CD4-positive, alpha-beta T cell treated with Interleukin-15 for 4 hours (primary cell): ENCODE measurements around the gene PGD.

Experiments
- DNase-seq: peaks from one replicate; pipeline ENCODE4 v3.0.0-alpha.2; 2020; ENCODE audit warnings: low spot score

PGD gene

DNA sequence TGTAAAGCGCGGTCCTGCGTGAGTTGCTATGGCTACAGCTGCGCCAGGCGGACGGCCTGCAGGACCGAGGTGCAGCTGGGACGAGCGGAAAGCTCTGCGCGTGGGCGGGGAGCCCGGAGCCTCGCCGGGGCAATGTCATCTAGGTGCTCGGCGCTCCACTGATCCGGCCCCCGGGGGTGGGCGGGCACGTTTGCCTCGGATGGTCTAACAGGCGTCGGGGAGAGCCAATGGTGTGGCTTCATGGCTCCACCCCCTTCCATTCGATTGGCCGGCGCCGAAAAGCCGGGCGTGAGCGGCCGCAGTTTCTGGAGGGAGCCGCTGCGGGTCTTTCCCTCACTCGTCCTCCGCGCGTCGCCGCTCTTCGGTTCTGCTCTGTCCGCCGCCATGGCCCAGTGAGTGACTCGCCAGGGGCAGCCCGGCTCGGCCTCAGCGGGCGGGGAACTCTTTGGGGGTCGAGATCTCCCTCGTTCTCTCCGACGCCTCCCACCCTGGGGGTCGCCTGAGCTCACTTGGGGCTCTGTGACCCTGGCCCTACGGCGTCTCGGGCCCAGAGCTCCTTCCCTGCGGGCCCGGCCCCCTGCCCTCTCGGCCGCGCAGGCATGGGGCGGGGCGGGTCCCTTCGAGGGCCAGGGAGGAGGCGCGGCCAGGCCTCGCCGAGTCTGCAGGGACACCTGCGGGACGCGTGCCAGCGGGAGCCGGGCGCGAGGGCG lies at the start of gene PGD:
Gene PGD (plus strand): TSS at position 331 of the 710 bp plus-strand sequence. CDS start 54 bp downstream, at position 385.
- peak; percentile 96 for DNase-seq

DNA sequence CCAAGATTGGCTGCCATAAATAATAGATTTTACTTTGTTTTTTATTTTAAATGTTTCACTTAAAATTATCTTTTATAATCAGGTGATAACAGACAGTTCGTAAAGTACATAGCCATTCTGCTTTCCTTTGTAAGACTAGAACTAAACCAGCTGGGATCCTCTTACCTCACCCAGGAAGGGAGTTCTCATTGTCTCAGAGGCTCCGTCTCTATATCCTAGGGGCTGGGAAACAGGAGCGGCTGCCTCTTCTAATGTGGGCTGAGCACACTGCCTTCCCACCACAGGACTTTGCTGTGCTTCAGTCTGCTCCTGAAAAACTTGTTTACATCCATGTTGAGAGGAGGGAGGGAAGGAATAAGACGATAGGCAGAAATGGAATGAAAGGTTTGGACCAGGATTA lies 45.6 kb upstream of the PGD start:
- no peak for DNase-seq

DNA sequence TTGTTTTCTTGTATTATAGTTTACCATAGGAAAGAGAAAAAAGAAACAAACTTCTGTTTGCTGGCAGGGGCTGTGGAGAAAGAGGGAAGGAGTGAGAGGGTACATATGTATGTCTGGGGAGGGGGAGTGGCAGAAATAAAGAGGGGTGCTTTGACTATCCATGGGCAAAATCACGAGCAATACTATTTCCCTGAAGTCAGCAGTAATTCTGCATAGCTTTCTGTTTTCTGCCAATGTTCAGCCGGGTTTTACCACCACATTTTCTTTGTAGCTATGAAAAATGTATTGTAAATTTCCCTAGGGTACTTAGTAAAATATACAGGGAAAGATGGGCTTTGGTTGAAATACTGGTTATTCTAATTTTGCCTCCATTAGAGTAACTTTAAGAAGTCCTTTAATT lies 45.2 kb upstream of the PGD start:
- no peak for DNase-seq

DNA sequence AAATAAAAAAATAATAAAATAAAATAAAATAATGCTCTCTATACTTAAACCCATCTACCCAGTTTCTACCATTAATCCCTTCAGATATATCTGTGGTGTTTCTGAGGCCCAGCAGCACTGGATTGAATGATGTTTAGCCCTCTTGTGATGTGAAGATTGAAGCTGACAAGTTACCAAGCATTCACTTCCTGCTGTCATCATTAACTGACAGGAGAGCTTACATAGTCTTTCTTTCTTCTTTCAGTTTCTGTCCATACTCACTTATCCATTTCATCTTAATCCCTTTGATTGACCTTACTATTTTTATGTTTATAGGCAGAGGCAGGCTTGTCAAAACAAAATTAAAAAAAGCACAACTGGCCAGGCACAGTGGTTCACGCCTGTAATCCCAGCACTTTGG lies 38.8 kb upstream of the PGD start:
- DNase-seq: no peak

DNA sequence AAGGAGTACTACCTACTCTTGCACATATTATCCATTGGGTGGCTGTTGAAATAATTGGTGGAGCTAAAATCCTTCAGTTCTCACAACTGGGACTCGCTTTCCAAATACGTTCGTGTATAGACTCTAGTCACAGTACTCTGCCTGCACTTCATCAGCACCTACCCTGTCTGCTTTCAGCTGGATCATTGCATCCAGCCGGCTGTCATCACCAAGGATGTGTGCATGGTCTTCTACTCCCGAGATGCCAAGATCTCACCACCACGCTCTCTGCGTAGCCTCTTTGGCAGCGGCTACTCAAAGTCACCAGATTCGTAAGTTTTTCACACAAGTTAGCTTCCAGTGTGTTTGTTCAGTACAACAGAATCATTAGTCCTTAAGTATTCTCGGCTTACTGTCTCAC lies 37.3 kb upstream of the PGD start:
- no peak for DNase-seq

DNA sequence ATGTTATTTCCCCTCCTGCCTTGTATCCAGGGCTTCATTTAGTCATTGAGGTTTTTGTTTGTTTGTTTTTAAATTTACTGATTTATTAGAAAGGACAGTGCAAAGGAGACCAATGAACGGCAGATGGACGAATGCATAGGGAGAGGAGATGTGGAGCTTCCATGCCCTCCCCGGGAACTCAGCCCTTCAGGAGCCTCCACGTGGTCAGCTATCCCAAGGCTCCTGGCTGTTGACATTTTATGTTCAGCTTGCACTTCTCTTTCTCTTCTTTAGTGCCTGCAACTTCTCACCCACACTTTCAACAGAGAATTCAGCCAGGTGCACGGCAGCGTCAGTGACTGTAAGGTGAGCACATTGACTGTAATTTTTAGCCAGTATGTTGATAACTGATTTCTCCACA lies 30.7 kb upstream of the PGD start:
- no peak for DNase-seq

DNA sequence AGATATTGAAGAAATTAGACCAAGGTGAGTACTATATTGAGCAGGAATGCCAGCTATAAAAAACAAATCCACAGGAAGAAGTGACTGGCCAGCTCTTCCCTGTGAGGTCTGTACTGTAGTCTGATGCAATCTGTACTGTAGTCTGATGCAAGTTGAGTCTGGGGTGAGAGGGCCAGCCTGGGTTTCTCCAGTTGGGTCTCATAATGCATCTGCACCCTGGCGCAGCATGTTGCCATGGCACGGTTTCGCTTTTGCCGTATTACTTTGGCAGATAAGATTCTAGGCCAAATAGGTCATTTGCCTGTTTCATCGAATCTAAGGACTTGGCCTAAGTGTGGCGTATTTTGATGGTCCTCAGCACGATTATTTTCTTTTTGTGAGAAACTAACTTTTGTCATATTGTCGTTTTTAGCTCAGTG lies 24.4 kb upstream of the PGD start:
- DNase-seq: no peak

DNA sequence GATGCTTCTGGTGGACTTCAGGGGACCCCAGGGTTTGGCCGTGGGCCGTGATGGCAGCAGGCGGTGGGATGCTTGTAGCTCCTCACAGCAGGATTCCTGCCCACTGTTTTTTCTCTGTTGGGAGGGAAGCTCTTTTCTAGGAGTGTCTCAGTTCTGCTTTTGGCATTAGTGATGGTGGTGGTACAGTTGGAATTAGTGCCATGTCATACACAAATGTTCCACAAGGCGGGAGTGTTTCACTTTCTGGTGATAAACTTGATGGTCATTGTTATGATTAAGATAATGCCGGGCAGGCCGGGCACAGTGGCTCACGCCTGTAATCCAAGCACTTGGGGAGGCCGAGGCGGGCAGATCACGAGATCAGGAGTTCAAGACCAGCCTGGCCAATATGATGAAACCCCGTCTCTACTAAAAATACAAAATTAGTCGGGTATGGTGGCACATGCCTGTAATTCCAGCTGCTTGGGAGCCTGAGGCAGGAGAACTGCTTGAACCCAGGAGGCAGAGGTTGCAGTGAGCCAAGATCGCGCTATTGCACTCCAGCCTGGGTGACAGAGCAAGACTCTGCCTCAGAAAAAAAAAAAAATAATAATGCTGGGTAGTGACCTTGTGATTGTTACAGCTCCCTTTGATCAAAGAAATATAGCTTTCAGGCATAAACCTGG lies 21.4 kb upstream of the PGD start:
- DNase-seq: peak; percentile 23

DNA sequence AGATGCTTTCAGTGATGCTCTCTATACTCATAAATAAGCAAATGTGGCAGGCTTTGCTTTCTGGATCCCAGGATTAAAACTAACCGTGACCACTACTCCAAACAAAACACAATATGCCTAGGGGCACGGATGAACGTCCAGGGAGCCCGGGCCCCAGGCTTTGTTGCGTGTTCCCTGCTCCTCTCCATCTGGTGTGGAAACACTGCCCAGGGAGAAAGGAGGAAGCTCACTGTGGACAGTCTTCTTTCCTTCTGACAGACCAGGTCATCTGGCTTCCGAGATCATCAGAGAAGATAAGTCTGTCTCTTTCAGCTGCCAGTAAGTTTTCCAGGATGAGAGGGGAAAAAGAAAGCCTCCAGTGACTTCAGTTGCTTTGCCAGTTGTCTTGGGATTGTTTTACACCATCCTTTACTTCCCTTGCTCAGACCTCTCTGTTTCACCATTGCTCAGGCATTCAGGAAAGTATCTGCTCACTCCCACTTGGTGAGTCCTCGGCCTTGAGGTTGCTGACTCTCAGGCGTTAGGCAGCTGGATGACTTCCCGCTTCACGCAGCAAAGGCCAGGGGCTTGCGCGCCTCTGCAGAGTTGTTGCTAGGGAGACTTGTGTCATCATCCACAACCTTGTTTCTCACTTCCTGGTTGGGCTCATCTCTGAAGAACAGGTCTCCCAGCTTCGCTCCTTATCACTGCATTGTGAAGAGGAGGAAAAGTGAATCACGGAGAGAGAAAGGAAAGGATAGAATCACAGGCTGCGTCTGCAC lies 20.6 kb upstream of the PGD start:
- DNase-seq: no peak

DNA sequence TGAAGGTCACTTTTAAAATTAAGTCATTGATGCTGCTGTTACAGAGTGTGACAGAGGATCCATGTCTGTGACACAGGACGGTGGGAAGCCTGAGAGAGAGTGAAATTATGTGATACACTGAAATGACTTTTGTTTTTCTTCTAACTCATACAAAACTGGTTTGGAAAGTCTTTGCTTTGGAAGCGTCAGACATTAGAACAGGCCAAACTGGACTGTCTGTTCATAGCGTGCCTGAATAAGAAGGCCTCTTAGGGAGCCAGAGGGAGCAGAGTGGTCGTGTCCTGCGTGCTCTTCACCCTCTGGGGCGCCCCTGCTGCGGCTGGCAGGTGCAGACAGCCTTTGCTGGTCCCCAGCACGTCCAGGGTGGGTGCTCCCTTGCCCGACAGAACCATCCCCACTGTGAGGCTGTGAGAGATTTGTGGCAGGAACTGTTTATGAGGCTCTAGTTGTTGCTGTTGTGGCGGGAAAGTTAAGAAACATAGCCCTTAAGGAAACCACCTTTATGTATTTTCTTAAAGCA lies 19.7 kb upstream of the PGD start:
- DNase-seq: no peak

DNA sequence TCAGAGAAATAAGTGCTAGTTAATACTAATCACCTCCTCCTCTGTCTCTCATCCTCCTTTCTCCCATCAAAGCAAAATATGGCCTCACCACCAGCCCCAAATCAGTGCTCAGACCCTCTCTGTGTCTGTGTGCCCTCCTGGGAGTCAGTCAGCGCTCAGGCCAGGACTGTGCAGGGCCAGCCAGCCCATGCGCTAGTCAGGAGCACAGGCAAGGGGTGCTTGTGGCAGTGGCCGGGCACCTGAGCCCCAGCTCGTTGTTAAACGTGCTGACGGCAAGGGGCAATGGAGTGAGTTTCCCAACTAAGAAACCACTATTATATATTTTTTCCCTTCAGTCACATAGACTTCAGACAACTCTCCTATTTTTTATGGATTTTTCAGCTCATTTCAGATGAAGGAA lies 19.2 kb upstream of the PGD start:
- no peak for DNase-seq

DNA sequence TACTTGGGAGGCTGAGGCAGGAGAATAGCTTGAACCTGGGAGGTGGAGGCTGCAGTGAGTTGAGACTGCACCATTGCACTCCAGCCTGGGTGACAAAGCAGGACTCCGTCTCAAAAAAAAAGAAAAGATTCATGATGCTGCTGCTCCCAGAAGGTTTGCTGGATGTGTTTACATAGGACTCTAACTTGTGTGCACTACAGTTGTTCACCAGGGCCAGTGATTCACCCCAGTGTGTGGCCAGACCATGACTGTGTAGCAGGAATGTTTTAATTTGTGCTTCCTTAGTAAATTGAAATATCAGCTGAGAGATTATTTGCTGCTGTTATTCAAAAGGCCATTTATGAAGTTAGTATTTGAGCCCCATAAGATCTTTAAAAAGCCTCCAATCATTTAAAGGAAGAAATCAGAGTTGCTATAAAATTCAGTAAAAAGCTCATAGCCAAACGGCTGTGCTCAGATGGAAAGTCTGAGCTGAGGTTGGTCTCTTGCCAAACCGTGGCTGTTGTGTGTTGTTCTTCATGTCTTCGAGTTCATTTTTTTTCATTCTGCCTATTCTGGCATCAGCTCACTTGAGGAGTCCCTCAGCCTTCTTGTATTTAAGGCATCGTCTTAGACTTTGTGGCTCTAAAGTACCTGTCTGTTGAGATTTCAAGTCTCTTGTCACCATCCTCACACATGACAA lies 18.1 kb upstream of the PGD start:
- DNase-seq: no peak

DNA sequence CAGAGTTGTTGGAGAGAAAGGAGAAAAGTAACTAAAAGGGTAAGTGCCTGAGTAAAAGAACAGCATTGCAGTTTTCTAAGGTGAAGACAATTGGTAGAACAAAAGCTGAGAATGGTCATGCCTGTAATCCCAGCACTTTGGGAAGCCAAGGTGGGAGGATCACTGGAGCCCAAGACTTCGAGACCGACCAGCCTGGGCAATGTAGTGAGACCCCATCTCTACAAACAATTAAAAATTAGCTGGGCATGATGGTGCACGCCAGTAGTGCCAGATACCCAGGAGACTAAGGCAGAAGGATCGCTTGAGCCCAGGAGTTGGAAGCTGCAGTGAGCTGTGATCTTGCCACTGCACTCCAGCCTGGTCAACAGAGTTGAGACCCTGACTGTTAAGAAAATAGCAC lies 15.2 kb upstream of the PGD start:
- no peak for DNase-seq

DNA sequence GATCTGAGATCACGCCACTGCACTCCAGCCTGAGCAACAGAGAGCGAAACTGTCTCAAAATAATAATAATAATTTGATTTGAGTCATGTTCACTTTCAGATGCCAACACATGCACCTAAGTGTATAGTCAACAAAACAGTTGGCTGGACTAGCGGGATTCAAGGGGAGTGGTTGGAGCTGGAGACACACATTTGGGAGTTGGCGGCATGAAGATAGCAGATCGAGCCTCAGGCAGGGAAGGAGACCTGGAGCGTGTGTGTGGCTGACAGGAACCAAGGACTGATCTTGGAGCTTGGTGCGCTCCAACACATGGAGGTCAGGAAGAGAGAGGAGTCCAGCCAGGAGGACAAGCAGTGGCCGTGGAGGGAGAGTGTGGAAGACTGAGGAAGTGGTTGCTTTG lies 14.6 kb upstream of the PGD start:
- DNase-seq: no peak

DNA sequence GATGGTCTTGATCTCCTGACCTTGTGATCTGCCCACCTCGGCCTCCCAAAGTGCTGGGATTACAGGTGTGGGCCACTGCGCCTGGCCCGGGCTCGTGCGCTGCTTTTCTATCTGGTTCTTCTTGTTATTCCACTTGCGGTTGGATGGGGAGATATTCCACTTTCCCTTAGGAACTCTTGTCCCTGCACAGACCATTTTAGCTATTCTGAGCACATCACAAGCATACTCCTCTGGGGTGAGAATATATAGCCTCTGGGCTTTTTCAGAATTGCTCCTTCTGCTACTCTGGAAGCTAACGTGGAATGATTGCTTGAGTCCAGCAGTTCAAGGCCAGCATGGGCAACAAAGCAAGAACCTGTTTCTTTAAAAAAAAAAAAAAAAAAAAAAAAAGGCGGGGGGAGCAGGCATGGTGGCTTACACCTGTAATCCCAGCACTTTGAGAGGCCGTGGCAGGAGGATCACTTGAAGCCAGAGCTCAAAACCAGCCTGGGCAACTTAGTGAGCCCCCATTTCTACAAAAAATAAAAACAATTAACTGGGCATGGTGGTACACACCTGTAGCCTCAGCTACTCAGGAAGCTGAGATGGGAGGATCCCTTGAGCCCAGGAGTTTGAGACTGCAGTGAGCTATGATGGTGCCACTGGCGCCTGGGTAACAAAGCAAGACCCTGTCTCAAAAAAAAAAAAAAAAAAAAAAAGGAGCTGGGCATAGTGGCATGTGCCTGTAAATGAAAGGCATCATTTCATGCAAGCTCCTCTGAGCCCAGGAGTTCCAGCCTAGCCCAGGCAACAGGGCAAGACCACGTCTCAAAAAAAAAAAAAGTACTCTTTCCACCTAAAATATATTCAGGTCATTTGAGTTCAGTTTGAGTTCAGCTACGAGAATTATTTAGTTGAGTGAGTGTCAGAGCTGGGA lies 11.8 kb upstream of the PGD start:
- DNase-seq: no peak

DNA sequence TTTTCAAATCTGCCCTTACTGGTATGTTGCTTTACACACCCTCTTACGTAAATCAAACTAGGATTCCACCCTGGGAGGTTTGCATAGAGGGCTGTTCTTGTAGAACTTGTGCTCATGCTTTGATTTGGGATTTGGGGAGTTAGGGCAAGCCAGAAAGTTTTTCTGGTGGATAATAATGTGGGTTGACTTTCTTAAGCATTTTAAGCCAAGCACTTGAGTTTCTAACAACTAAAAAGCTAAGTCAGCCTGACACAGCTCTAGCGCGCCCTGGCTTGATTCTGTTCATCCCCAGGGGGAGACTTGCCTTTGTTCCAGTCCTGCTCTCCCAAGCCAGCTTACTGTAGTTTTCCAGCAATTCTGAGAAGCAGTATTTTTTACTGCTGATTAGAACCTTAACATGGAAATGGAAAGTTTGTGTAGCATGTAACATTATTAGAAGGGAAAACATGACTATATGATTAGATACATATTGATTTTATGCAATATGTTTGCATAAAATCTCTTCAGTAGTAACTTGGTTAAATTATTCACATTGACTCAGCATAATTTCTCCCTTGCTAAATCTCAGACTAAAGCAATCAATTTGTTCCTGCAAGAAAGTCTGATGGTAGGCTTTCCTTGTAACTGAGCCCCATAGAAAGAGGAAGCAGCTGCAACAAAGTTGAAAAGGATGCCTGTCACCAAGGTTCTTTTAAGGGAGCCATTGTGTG lies 11.0 kb upstream of the PGD start:
- no peak for DNase-seq

DNA sequence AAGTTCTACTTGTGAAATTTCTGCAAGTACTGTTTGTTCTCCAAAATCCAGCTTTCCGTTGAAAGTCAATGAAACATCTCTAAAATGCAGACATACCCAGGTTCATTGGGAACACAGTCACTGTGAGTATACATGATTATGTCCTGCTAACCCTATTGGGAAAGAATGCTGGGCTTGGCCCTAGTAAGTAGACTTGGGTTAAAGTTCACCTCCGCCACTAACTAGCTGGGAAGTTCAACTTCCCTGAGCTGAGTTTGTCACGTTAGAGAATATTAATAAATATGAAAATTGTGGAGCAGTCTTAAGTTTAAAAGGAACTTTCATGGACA lies 10.5 kb upstream of the PGD start:
- no peak for DNase-seq

DNA sequence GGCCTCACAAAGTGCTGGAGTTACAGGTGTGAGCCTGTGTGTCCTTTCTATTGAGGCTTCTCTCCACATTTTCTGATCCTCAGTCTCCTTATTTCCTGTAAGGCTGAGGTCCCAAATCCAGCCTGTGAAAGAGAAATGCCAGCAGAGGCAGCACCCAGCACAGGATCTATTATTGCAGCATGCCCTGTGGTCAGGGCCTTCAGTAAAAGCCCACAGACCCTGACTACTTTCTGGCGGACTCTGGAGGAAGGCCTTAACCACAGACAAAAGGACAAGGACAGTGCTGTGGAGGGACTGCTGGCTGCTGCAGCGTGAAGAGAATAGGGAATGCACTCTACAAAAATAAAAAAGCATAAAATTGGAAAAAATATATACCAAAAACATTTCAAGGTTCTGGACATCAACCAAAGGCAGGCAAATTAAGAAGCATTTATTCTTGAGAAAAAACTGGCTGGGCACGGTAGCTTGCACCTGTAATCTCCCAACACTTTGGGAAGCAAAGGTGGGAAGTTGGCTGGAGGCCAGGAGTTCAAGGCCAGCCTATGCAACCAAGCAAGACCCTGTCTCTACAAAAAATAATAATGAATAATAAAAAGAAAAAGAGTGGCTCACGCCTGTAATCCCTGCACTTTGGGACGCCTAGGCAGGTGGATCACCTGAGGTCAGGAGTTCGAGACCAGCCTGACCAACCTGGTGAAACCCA lies 9.4 kb upstream of the PGD start:
- DNase-seq: no peak

DNA sequence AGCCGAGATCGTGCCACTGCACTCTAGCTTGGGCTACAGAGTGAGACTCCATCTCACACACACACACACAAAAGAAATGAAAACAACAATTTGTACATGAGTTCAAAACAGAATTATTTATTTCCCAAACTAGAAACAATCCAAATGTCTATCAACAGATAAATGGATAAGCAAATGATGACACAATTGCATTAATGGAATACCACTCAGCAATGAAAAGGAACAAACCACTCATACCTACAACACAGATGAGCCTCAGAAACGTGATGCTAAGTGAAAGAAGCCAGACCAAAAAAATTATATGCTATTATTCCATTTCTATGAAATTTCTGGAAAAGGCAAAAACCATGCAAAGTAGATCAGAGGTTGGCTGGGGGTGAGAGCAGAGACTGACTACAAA lies 2.0 kb upstream of the PGD start:
- DNase-seq: no peak

DNA sequence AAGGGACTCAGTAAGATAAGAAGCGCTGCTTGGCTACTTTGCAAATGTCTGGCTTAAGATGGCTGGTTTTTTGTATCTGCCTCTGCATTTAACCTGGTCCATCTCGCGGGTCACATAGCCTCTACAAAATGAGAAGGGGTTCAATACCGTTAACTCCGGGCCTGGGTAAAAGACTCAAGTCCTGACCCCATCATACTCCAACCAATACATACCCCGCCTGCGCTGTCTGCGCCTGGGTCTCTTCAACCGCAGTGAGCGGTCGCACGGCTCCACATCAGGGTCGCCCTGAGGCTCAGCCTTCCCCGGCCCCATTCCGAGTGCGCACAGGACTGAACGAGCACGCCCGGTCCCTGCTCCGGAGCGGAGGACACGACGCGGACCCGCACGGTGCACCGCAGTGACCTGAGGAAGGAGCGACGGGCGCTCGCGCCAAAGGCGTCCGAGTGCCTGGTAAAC lies 558 bp upstream of the PGD start:
- no peak for DNase-seq
